Stimulated activated CD4-positive, alpha-beta T cell treated with anti-CD3 and anti-CD28 coated beads, Interleukin-12 subunit alpha, Interleukin-12 subunit beta, amount 100 ng/mL, for 4 hours (primary cell): ENCODE results near the gene DEFB123.
"Not testable (repeated sequence)": the region's sequence is repeated elsewhere in the genome, so short reads cannot be mapped to it uniquely, and the experiment has no call there.

Source experiments
- DNase-seq: peaks from one replicate; pipeline ENCODE4 v3.0.0-alpha.2; 2020

DEFB123 gene

GRCh38 chr20:31440012-31440659 is at the start of gene DEFB123:
TSS of gene DEFB123 (plus strand) at chr20:31440632. CDS start at chr20:31440699, 67 bp downstream.
- no peak for DNase-seq

- DNase-seq: no peak
Observed at GRCh38 chr20:31392836-31393235, 47.6 kb upstream of the DEFB123 start.

- DNase-seq: no peak
Observed at GRCh38 chr20:31394900-31395299, 45.5 kb upstream of the DEFB123 start.

- DNase-seq: no peak
Observed at GRCh38 chr20:31403886-31404285, 36.5 kb upstream of the DEFB123 start.

GRCh38 chr20:31406115-31406514 is 34.3 kb upstream of the DEFB123 start, which contains the start of gene DEFB121:
TSS of gene DEFB121 (minus strand) at chr20:31406215. CDS start at chr20:31406152, 63 bp downstream.
- no peak for DNase-seq

- DNase-seq: no peak
Observed at GRCh38 chr20:31410011-31410410, 30.4 kb upstream of the DEFB123 start.

GRCh38 chr20:31414381-31414780 is 26.1 kb upstream of the DEFB123 start:
- no peak for DNase-seq

- no peak for DNase-seq
Observed at GRCh38 chr20:31415653-31416052, 24.8 kb upstream of the DEFB123 start.

- no peak for DNase-seq
Observed at GRCh38 chr20:31418307-31418706, 22.1 kb upstream of the DEFB123 start.

- no peak for DNase-seq
Observed at GRCh38 chr20:31425797-31426196, 14.6 kb upstream of the DEFB123 start.

GRCh38 chr20:31426891-31427551 is 13.4 kb upstream of the DEFB123 start:
- not testable (repeated sequence) for DNase-seq

GRCh38 chr20:31427576-31427975 is 12.9 kb upstream of the DEFB123 start:
- DNase-seq: not testable (repeated sequence)

GRCh38 chr20:31430568-31431115 is 9.8 kb upstream of the DEFB123 start:
- DNase-seq: no peak

GRCh38 chr20:31446084-31446819 is 5.8 kb downstream of the DEFB123 start:
- no peak for DNase-seq

- no peak for DNase-seq
Observed at GRCh38 chr20:31449511-31450414, 9.3 kb downstream of the DEFB123 start.

GRCh38 chr20:31452575-31452974 is 12.1 kb downstream of the DEFB123 start:
- DNase-seq: no peak

GRCh38 chr20:31454361-31454760 is 13.9 kb downstream of the DEFB123 start:
- no peak for DNase-seq

GRCh38 chr20:31470946-31471345 is 30.5 kb downstream of the DEFB123 start:
- DNase-seq: not testable (repeated sequence)

- no peak for DNase-seq
Observed at GRCh38 chr20:31472395-31473330, 32.2 kb downstream of the DEFB123 start.

GRCh38 chr20:31473331-31474096 is 33.1 kb downstream of the DEFB123 start:
- no peak for DNase-seq

GRCh38 chr20:31474097-31474436 is 33.6 kb downstream of the DEFB123 start:
- DNase-seq: no peak
